Natural killer cell (primary cell): Measurements from ENCODE around the gene MAD1L1. TPM values are rescaled to one million over a fixed set of nuclear protein-coding genes. Genes with fewer than 3 reads are reported as not detected.

Source experiments
- ATAC-seq, 3 donors: fragments of 150-1000 bp in 2 of 3; fragments of 200-7000 bp in 1 of 3; cut with Tn5 transposase; 1 replicate in 1 of 3; 2 replicates in 2 of 3; pipeline ENCODE4 v1.10.0; 2021; ENCODE audit warnings: mild to moderate bottlenecking in 2 of 3, moderate library complexity in 2 of 3
- DNase-seq, 2 donors: peaks; one replicate each; pipeline versions ENCODE4 v3.0.0 to v3.0.0-alpha.2; 2013 to 2021; ENCODE audit warnings: mixed read lengths in 1 of 2
- H3K27ac ChIP-seq: one replicate; pipeline ENCODE4 v1.5.1; 2013; ENCODE audit warnings: mild to moderate bottlenecking, low read length
- H3K27me3 ChIP-seq: one replicate; pipeline ENCODE4 v1.6.1; 2013; ENCODE audit warnings: low read length; ENCODE audit not compliant: control insufficient read depth, insufficient read depth
- H3K36me3 ChIP-seq: one replicate; pipeline ENCODE4 v1.6.1; 2013; ENCODE audit warnings: low read length; ENCODE audit not compliant: control insufficient read depth, insufficient read depth
- H3K4me1 ChIP-seq: one replicate; pipeline ENCODE4 v1.6.1; 2013; ENCODE audit warnings: low read length; ENCODE audit not compliant: control insufficient read depth, insufficient read depth
- H3K4me3 ChIP-seq: one replicate; pipeline ENCODE4 v1.5.1; 2013; ENCODE audit warnings: low read length
- H3K9me3 ChIP-seq: one replicate; pipeline ENCODE4 v1.6.1; 2013; ENCODE audit warnings: low read length; ENCODE audit not compliant: control insufficient read depth, insufficient read depth
- H3K27ac Mint-ChIP-seq, 2 donors: one replicate each; pipeline ENCODE4 v1.8.0; 2022; ENCODE audit warnings: mild to moderate bottlenecking in 2 of 2, mixed read lengths in 2 of 2, moderate library complexity in 1 of 2
- H3K27me3 Mint-ChIP-seq, 2 donors: one replicate each; pipeline ENCODE4 v1.8.0; 2022; ENCODE audit warnings: low read depth in 2 of 2, mixed read lengths in 2 of 2
- H3K36me3 Mint-ChIP-seq: one replicate; pipeline ENCODE4 v1.8.0; 2022; ENCODE audit warnings: mixed read lengths
- H3K4me1 Mint-ChIP-seq, 2 donors: one replicate each; pipeline ENCODE4 v1.8.0; 2022; ENCODE audit warnings: mixed read lengths in 2 of 2
- H3K4me3 Mint-ChIP-seq: one replicate; pipeline ENCODE4 v1.8.0; 2022; ENCODE audit warnings: mild to moderate bottlenecking, moderate library complexity, mixed read lengths
- H3K9me3 Mint-ChIP-seq, 2 donors: one replicate each; pipeline ENCODE4 v1.8.0; 2022; ENCODE audit warnings: mixed read lengths in 2 of 2
- WGBS: methylation state at CpG from one replicate; pipeline ENCODE4 v1.1.7; 2013; ENCODE audit warnings: missing lambda C conversion rate; ENCODE audit not compliant: insufficient coverage; 5-methylcytosine and 5-hydroxymethylcytosine counted together
- intact Hi-C: fragments of 100-400 bp; cut with micrococcal nuclease; formaldehyde crosslinking; loops from one replicate; pipeline ENCODE4 v1.14.2; 2022
- total RNA-seq, 4 donors: library from RNA; stranded (reverse); fragments of 120-200 nt in 1 of 4; gene quantifications; one replicate each; pipeline versions ENCODE4 v1.2.3 to v1.2.4, GENCODE V29; 2013 to 2022
- TF ChIP-seq, protein P1 (sequence below): fragments of 200-600 bp; IDR thresholded peaks from one replicate; pipeline ENCODE4 v1.8.0; 2022; ENCODE audit warnings: antibody characterized with exemption

MAD1L1 gene
- total RNA-seq, 3 donors from 2014 or later (not counting 1 experiment from before 2014, with no cell fraction given): 53.6 to 81.2 (median 77.4) TPM

DNA sequence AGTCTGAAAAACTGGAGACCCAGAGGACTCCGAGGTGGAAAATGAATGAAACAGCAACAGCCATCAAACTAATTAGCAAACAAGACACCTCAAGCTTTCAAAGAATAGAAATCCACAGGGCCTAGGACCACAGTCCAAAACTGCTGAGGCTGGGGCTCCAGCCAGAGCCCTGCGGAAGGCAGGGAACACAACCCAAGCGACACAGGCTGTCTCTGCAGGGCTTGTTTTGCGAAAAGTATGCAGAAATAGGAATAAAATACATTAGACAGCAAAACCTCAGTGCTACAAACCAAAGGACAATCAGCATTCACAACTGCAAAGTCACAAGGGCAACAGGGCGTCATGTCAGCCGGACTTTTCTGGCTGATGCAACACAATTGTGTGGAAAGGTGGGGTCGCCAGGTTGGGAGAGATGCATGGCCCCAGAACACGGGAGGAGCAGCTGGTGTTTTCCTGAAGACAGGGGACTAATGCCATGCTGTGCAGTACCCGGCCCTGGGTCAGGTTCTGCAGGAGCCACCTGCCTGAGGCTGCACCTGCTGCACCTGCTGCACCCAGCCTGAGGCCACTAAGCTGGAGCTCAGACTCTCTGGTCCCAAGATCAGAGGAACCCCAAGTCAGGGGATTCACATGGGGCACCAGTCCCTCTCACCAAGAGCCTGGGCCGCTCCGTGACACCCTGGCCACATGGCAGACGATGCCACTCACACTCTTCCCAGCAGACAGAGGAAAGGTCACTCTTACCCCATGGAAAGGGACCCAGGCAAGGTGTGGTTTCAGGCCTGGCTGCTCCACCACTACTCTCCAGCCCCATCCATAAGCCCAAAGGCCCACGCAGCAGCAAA is 74.2 kb downstream of the MAD1L1 start:
- H3K27me3 ChIP-seq: no peaks in the 10 kb centered on the region

DNA sequence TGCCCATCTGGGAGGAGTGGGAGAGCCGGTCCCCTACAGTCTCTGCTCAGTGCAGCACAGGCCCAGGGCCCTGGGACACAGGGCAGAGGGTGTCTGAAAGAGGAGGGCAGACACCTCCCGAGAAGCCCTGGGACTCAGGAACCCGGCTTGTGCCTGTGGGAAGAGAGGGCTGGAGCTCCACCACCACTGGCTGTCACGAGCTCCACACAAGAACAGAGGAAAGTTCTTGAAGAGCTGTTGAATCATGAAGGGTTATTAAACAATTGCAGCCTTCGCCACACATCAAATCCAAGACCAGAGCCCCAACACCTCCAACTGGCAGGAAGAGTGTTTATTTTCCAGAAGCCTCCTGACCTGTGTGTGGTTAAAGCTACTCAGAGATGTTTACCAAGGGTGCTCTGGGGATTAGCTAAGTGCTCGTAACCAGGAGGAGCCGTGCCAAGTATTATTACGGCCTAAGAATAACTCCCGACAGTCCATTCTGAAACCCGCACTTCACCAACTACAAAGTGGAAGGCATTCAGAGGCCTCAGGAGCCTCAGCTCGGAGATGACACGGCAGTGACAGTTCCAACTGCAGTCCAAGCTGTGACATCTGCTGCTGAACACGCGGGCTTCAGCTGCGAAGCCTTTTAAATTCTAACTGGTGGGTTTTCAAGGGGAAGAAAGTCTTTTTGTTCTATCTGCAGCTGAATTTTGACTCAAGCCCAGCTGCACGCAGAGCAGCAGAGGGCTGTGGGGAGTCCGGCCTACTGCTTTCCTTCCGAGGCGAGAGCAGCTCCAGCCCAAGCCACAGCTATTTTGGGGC is 75.1 kb downstream of the MAD1L1 start:
- Mint-ChIP-seq H3K9me3 (no peaks in the 10 kb centered on the region), H3K27me3 (no peaks in the 10 kb centered on the region), H3K4me1 (peaks cover 0 to 5% of the 10 kb centered on the region in 2 donors), H3K27ac (no peak overlapping the region), H3K36me3 (no peaks in the 10 kb centered on the region), H3K4me3 (no peak overlapping the region)
- H3K9me3 ChIP-seq: no peaks in the 10 kb centered on the region
- H3K27me3 ChIP-seq: no peaks in the 10 kb centered on the region
- DNase-seq (no peak), ATAC-seq (no peak)
- no peaks in the 10 kb centered on the region for H3K36me3 ChIP-seq
- no peaks in the 10 kb centered on the region for H3K4me1 ChIP-seq
- TF ChIP-seq, protein P1, sequence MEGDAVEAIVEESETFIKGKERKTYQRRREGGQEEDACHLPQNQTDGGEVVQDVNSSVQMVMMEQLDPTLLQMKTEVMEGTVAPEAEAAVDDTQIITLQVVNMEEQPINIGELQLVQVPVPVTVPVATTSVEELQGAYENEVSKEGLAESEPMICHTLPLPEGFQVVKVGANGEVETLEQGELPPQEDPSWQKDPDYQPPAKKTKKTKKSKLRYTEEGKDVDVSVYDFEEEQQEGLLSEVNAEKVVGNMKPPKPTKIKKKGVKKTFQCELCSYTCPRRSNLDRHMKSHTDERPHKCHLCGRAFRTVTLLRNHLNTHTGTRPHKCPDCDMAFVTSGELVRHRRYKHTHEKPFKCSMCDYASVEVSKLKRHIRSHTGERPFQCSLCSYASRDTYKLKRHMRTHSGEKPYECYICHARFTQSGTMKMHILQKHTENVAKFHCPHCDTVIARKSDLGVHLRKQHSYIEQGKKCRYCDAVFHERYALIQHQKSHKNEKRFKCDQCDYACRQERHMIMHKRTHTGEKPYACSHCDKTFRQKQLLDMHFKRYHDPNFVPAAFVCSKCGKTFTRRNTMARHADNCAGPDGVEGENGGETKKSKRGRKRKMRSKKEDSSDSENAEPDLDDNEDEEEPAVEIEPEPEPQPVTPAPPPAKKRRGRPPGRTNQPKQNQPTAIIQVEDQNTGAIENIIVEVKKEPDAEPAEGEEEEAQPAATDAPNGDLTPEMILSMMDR: no peak
- intact Hi-C loops: no loop called here
- no peak overlapping the region for H3K27ac ChIP-seq
- 85% methylated on average over 19 of the region's 19 CpGs for WGBS
- no peak overlapping the region for H3K4me3 ChIP-seq

More for the DNA sequence above, 74.2 kb downstream of the MAD1L1 start:
- no peak for DNase-seq
- Histone ChIP-seq H3K36me3 (no peaks in the 10 kb centered on the region), H3K4me3 (no peak overlapping the region), H3K4me1 (no peaks in the 10 kb centered on the region), H3K27ac (no peak overlapping the region), H3K9me3 (no peaks in the 10 kb centered on the region)
- TF ChIP-seq, protein P1: no peak
- intact Hi-C loops: no loop called here
- Mint-ChIP-seq H3K27me3 (no peaks in the 10 kb centered on the region), H3K4me3 (no peak overlapping the region), H3K4me1 (peaks cover 0 to 5% of the 10 kb centered on the region in 2 donors), H3K9me3 (no peaks in the 10 kb centered on the region), H3K36me3 (no peaks in the 10 kb centered on the region), H3K27ac (no peak overlapping the region)
- WGBS: 94% methylated on average over 12 of the region's 13 CpGs
- ATAC-seq: peak in 1 of 3 donors; percentile 21

DNA sequence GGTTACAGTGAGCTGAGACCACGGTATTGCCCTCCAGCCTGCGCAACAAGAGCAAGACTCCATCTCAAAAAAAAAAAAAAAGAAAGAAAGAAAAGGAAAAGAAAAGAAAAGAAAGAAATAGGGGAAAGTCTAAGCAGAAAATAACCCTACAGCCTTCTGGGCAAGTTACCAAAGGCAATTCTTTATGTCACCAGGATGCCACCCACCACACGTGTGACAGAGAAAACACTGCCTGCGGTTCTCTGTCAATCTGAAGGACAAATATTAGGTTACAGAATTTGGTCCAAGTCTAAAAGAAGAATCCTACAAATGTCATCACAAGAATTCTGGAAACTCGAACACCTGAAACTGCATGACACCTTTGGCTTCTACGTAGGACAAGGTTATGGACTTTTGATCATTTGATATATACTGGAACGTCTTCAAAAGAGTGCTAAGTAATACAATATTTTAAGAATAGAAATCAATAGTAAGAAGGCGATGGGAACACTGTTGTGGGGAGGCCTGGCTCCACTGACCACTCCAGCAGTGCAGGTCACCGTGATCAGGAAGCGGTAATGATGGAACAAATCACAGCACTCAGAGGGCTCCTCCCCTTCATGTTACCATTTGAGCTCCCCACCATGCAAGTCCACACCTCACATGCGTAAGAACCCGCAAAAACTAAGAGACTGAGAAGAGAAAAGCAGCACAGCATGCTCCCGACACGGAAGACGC is 75.8 kb downstream of the MAD1L1 start:
- Histone ChIP-seq H3K4me3 (no peak overlapping the region), H3K36me3 (no peaks in the 10 kb centered on the region), H3K27me3 (no peaks in the 10 kb centered on the region), H3K27ac (no peak overlapping the region), H3K9me3 (no peaks in the 10 kb centered on the region), H3K4me1 (no peaks in the 10 kb centered on the region)
- Mint-ChIP-seq H3K27ac (no peak overlapping the region), H3K4me3 (no peak overlapping the region), H3K4me1 (peaks cover 0 to 5% of the 10 kb centered on the region in 2 donors), H3K9me3 (no peaks in the 10 kb centered on the region), H3K36me3 (no peaks in the 10 kb centered on the region), H3K27me3 (no peaks in the 10 kb centered on the region)
- WGBS: 97% methylated on average over 13 of the region's 15 CpGs
- no peak for DNase-seq
- intact Hi-C loops: no loop called here
- ATAC-seq: no peak
- TF ChIP-seq, protein P1: no peak
